HG03159 (cell line): Measurements from ENCODE around the gene TSNAX.

Source experiments
- ATAC-seq: cut with Tn5 transposase; IDR thresholded peaks from one replicate; pipeline ENCODE4 v1.9.1; 2021; ENCODE audit warnings: mild to moderate bottlenecking, moderate library complexity; ENCODE audit not compliant: unreplicated experiment

TSNAX gene

GRCh38 chr1:231600458-231600976, 72.0 kb downstream of the TSNAX start:
- no peak for ATAC-seq

GRCh38 chr1:231601824-231602672, 73.6 kb downstream of the TSNAX start:
- ATAC-seq = no peak

DNA sequence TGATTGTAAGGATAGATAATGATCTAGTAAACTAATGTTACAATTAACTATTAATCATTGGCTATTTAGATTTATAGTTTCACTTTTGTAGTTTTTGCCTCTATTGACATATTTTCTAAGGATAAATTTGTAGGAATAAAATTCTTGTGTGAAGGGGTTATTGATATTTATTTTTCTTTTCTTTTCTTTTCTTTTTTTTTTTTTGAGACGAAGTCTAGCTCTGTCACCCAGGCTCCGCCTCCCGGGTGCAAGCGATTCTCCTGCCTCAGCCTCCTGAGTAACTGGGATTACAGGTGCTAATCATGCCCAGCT, 74.2 kb downstream of the TSNAX start:
- ATAC-seq = no peak

DNA sequence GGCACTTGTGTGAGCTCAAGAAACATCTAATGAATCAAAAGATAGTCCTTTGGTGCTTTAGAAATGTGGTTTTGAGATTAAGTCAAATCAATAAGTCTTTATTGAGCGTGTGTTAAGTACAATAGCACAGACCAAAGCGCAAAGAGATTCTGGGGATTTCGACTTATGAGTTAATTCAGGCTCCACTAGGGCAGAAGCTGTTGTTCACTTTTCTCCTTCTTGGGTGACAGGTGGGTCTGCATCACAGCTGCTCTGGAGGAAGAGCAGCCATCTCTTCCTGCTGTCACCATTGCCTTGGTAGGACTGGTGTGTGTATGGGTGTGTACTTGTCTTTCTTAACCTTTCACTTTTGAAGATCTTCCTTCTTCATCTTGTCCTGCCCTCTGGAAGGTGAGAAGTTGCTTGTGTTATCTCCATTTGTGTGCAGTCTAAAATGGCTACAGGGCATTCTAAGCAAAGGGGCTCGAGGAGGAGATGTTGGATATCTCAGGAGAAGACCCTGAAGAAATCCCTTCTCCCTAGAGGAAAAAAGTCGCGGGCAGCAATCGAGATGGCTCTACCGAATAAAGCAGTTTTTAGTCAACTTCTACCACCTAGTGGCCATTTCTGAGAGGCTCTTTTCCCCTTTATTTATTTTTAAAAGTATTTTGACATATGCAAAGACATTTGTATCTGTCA, 75.3 kb downstream of the TSNAX start:
- ATAC-seq = peak; percentile 67

GRCh38 chr1:231604276-231604621, 75.8 kb downstream of the TSNAX start:
- no peak for ATAC-seq

DNA sequence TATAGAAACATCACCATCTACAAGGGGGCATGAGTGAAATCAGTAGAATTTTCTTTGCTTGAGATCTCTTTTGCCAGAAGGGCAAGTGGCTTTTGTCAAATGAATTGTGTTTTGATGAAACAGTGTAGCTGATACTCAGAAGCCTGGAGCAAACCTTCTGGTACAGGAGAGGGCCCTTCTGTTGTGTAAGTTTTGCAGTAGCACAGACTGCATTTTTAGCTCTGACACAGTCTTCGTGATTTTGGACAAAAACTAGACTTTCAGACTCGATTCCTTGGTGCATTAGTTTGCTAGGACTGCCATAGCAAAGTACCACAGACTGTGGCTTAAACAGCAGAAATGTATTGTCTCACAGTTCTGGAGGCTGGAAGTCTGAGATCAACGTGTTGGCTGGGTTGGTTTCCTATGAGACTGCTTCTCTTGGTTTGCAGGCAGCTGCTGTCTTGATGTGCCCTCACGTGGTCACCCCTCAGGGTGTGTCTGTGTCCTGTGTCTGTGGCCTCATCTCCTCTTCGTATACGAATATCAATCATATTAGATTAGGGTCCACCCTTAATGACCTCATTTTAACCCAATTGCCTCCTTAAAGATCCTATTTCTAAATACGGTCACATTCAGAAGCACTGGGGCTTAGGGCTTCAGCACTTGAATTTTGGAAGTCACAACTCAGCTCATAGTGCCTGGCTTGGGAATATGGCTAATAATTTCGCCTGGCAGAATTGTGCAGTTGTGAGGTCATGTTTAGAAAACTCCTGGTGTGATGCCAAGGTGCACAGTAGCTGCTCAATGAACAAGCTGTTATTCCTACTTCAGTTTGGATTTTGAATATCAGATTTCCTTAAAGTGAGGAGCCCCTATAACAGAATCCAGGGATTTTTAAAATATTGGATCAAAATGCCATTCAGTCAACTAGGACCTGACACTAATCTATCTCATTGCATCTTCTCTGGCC, 77.0 kb downstream of the TSNAX start:
- no peak for ATAC-seq

- ATAC-seq = no peak
These were observed 78.2 kb downstream of the TSNAX start for GRCh38 chr1:231606712-231607111.

GRCh38 chr1:231610388-231610787, 81.9 kb downstream of the TSNAX start:
- no peak for ATAC-seq

DNA sequence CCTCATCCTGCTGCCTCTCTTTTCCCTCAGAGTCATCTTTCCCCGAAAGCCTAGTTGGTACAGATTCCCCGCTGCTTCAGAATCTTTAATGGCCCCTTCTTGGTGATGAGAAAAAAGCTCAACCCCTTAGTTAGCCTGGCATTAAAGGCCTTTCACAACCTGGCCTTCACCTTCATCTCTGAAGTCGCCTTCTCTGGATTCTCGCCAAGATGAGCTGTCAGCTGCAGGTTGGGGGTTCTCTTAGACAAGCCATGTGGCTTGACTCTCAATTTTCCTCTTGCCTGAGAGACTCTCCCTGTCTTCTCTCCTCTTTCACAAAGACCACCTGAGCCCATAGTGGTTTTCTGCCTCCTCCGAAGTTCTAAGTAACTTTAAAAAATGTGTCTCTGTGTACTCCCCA, 82.6 kb downstream of the TSNAX start:
- no peak for ATAC-seq

DNA sequence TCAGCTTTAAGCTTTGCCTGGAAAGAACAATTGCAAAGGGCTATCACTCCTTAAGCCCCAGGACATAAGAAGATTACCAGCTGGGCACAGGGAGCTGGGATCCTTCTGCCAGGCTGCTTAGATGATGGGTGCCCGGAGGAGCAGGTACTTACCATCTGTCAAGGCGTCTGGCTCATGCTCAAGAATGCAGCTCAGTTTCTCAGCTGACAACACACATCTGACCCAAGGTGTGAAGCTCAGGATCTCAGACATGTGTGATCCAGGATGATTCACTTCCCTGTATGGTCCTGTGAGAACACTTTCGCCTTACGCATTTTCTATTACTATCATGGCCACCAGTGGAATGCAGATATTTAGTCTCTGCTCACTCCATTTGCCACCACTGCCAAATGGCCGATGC, 83.4 kb downstream of the TSNAX start:
- ATAC-seq = no peak

DNA sequence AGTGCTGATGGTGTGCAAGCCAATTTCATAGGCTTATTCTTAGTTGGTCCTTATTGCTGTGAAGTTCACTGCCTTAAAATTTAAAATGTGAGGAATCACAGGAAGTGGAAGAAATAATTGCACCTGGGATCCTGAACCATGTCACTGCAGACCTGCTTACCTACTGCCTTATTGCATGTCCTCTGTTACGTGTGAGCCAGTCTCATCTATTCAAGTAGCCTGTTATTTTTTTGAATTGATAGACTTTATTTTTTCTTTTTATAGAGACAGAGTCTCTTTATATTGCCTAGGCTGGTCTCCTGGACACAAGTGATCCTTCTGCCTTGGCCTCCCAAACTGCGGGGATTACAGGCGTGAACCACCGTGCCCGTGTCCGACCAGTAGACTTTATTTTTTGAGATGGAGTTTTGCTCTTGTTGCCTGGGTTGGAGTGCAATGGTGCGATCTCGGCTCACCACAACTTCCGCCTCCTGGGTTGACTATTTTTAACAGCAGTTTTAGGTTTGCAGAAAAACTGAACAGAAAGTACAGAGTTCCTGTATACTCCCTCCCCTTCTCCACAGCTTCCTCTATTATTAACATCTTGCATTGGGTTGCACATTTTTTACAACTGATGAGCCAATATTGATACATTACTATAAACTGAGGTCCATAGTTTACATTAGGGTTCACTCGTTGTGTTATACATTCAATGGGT, 84.1 kb downstream of the TSNAX start:
- peak; percentile 93 for ATAC-seq

- ATAC-seq = peak; percentile 40
These were observed 85.2 kb downstream of the TSNAX start for GRCh38 chr1:231613419-231614349.
